WTC11 (cell line): ENCODE data around the gene ADCY2. TPM values are rescaled to one million over a fixed set of nuclear protein-coding genes. Genes with fewer than 3 reads are reported as not detected.

Source experiments
- ATAC-seq: fragments of 200-7000 bp; cut with Tn5 transposase; 2 replicates; pipeline ENCODE4 v1.10.0; 2021; ENCODE audit warnings: mild to moderate bottlenecking, moderate library complexity
- CTCF ChIA-PET: fragments of 300-600 bp; sonication (Branson Sonifier 250); formaldehyde crosslinking; loops from one replicate; lab custom pipeline; 2021; ENCODE audit warnings: antibody characterized with exemption; lab: Charles Lee
- POLR2A ChIA-PET: fragments of 350-600 bp; sonication (Branson Sonifier 250); formaldehyde crosslinking; loops from one replicate; lab custom pipeline; 2021; ENCODE audit warnings: antibody characterized with exemption; lab: Charles Lee
- DNase-seq: peaks from one replicate; pipeline ENCODE4 v3.0.0; 2021; ENCODE audit warnings: low spot score
- H3K27ac Mint-ChIP-seq: 2 replicates; pipeline ENCODE4 v1.8.0; 2021; ENCODE audit warnings: mixed read lengths
- H3K27me3 Mint-ChIP-seq: 2 replicates; pipeline ENCODE4 v1.8.0; 2021; ENCODE audit warnings: low read depth, mild to moderate bottlenecking, moderate library complexity, mixed read lengths
- H3K36me3 Mint-ChIP-seq: 2 replicates; pipeline ENCODE4 v1.8.0; 2021; ENCODE audit warnings: mixed read lengths
- H3K4me1 Mint-ChIP-seq: 2 replicates; pipeline ENCODE4 v1.8.0; 2022; ENCODE audit warnings: mixed read lengths
- H3K4me3 Mint-ChIP-seq: 2 replicates; pipeline ENCODE4 v1.8.0; 2021; ENCODE audit warnings: mild to moderate bottlenecking, moderate library complexity, mixed read lengths
- H3K9me3 Mint-ChIP-seq: 2 replicates; pipeline ENCODE4 v1.8.0; 2021; ENCODE audit warnings: mixed read lengths
- ATF1 ChIP-seq: sonication (generic); formaldehyde crosslinking; IDR thresholded peaks from 2 replicates; pipeline ENCODE4 v1.8.1; 2023; ENCODE audit warnings: mild to moderate bottlenecking, moderate library complexity, missing genetic modification reagents
- CREM ChIP-seq: sonication (generic); formaldehyde crosslinking; IDR thresholded peaks from 2 replicates; pipeline ENCODE4 v1.8.1; 2022; ENCODE audit warnings: mild to moderate bottlenecking, missing genetic modification reagents, moderate library complexity
- EMX1 ChIP-seq: fragments of 250-450 bp; sonication (Bioruptor Pico); IDR thresholded peaks from 2 replicates; pipeline ENCODE4 v1.8.0; 2021; ENCODE audit warnings: mild to moderate bottlenecking
- MYBL2 ChIP-seq: sonication (generic); formaldehyde crosslinking; IDR thresholded peaks from 2 replicates; pipeline ENCODE4 v1.8.1; 2023; ENCODE audit warnings: mild to moderate bottlenecking, moderate library complexity, missing genetic modification reagents
- NFATC4 ChIP-seq: fragments of 250-450 bp; sonication (Bioruptor Pico); IDR thresholded peaks from 2 replicates; pipeline ENCODE4 v1.9.0; 2021; ENCODE audit warnings: mild to moderate bottlenecking
- PRRX2 ChIP-seq: fragments of 250-450 bp; sonication (Bioruptor Pico); IDR thresholded peaks from 2 replicates; pipeline ENCODE4 v1.8.0; 2021; ENCODE audit warnings: mild to moderate bottlenecking
- RELA ChIP-seq: sonication (generic); formaldehyde crosslinking; IDR thresholded peaks from 2 replicates; pipeline ENCODE4 v1.8.1; 2022; ENCODE audit warnings: missing genetic modification reagents, mild to moderate bottlenecking, borderline replicate concordance
- SP1 ChIP-seq: sonication (generic); formaldehyde crosslinking; conservative IDR thresholded peaks from 2 replicates; pipeline ENCODE4 v1.8.1; 2022; ENCODE audit warnings: missing genetic modification reagents
- TEAD4 ChIP-seq: sonication (generic); formaldehyde crosslinking; IDR thresholded peaks from 2 replicates; pipeline ENCODE4 v1.8.0; 2022; ENCODE audit warnings: mild to moderate bottlenecking, missing genetic modification reagents
- ZBTB21 ChIP-seq: sonication (generic); formaldehyde crosslinking; IDR thresholded peaks from 2 replicates; pipeline ENCODE4 v1.8.1; 2023; ENCODE audit warnings: mild to moderate bottlenecking, missing genetic modification reagents, borderline replicate concordance
- ZNF121 ChIP-seq: sonication (generic); formaldehyde crosslinking; IDR thresholded peaks from 2 replicates; pipeline ENCODE4 v1.8.0; 2023; ENCODE audit warnings: missing genetic modification reagents
- ZNF219 ChIP-seq: sonication (generic); formaldehyde crosslinking; IDR thresholded peaks from 2 replicates; pipeline ENCODE4 v1.8.0; 2023; ENCODE audit warnings: missing genetic modification reagents, mild to moderate bottlenecking, borderline replicate concordance
- ZNF423 ChIP-seq: fragments of 250-450 bp; sonication (Bioruptor Pico); IDR thresholded peaks from 2 replicates; pipeline ENCODE4 v2.1.2; 2022; ENCODE audit warnings: mild to moderate bottlenecking, moderate library complexity
- total RNA-seq: library from RNA; stranded (reverse); gene quantifications from 3 replicates; pipeline ENCODE4 v1.2.3, GENCODE V29; 2021
- TF ChIP-seq, protein P1 (sequence below): fragments of 200-600 bp; IDR thresholded peaks from 2 replicates; pipeline ENCODE4 v1.8.0; 2022; ENCODE audit warnings: antibody characterized with exemption
- TF ChIP-seq, protein P2 (sequence below): sonication (generic); formaldehyde crosslinking; IDR thresholded peaks from 2 replicates; pipeline ENCODE4 v1.8.0; 2022; ENCODE audit warnings: mild to moderate bottlenecking, missing genetic modification reagents
- TF ChIP-seq, protein P3 (sequence below): sonication (generic); formaldehyde crosslinking; IDR thresholded peaks from 2 replicates; pipeline ENCODE4 v1.8.1; 2022; ENCODE audit warnings: missing genetic modification reagents, borderline replicate concordance
- TF ChIP-seq, protein P4 (sequence below): fragments of 250-450 bp; sonication (Bioruptor Pico); IDR thresholded peaks from 2 replicates; pipeline ENCODE4 v1.8.0; 2021; ENCODE audit warnings: mild to moderate bottlenecking
- TF ChIP-seq, protein P5 (sequence below): sonication (generic); formaldehyde crosslinking; IDR thresholded peaks from 2 replicates; pipeline ENCODE4 v1.8.0; 2023; ENCODE audit warnings: missing genetic modification reagents
- TF ChIP-seq, protein P6 (sequence below): sonication (generic); formaldehyde crosslinking; IDR thresholded peaks from 2 replicates; pipeline ENCODE4 v1.8.1; 2023; ENCODE audit warnings: mild to moderate bottlenecking, missing genetic modification reagents, moderate library complexity
- TF ChIP-seq, protein P7 (sequence below): sonication (generic); formaldehyde crosslinking; IDR thresholded peaks from 2 replicates; pipeline ENCODE4 v1.8.1; 2023; ENCODE audit warnings: mild to moderate bottlenecking, missing genetic modification reagents, borderline replicate concordance
- TF ChIP-seq, protein P8 (sequence below): sonication (generic); formaldehyde crosslinking; IDR thresholded peaks from 2 replicates; pipeline ENCODE4 v1.8.1; 2023; ENCODE audit warnings: mild to moderate bottlenecking, moderate library complexity, missing genetic modification reagents

The ADCY2 gene
- total RNA-seq, 1 experiment from 2014 or later = 142 TPM

DNA sequence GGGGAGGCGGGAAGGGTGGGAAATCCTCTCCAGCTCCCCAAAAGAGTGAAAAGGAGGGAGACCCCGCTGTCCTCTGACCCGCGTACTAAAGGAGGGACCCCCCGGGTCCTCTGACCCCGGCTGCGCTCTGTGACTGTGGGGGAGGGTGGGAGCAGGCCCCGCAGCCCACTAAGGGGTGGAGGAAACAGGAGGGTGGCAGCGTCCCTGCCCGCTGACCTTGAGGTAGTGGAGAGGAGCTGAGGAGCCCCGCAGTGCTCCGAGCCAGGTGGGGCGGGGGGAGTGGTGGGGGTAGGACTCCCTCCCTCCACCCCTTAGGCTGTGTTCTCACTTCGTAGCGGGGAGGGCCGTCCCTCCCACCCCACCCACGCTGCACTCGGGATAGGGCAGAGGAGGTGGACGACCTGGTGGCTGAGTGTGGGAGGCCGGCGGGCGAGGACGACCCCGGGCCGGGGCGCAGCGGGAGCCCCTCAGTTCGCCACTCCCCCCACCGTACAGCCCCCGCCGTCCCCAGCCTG, 449 bp upstream of the ADCY2 start (continued):
- TF ChIP-seq, protein P1, sequence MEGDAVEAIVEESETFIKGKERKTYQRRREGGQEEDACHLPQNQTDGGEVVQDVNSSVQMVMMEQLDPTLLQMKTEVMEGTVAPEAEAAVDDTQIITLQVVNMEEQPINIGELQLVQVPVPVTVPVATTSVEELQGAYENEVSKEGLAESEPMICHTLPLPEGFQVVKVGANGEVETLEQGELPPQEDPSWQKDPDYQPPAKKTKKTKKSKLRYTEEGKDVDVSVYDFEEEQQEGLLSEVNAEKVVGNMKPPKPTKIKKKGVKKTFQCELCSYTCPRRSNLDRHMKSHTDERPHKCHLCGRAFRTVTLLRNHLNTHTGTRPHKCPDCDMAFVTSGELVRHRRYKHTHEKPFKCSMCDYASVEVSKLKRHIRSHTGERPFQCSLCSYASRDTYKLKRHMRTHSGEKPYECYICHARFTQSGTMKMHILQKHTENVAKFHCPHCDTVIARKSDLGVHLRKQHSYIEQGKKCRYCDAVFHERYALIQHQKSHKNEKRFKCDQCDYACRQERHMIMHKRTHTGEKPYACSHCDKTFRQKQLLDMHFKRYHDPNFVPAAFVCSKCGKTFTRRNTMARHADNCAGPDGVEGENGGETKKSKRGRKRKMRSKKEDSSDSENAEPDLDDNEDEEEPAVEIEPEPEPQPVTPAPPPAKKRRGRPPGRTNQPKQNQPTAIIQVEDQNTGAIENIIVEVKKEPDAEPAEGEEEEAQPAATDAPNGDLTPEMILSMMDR = no peak
- TF ChIP-seq ZBTB21 (CRISPR knock-in tag) (no peak), EMX1 (CRISPR knock-in tag) (no peak), MYBL2 (CRISPR knock-in tag) (peak; percentile 68; the same call in 1 of the 2 replicates), ZNF121 (CRISPR knock-in tag) (no peak), CREM (CRISPR knock-in tag) (no peak), NFATC4 (CRISPR knock-in tag) (no peak), RELA (CRISPR knock-in tag) (no peak), TEAD4 (CRISPR knock-in tag) (no peak), ZNF423 (CRISPR knock-in tag) (peak; percentile 73), ZNF219 (CRISPR knock-in tag) (no peak; the same call in 1 of the 2 replicates), SP1 (CRISPR knock-in tag) (peak; percentile 47), ATF1 (CRISPR knock-in tag) (no peak)
- TF ChIP-seq, protein P2, sequence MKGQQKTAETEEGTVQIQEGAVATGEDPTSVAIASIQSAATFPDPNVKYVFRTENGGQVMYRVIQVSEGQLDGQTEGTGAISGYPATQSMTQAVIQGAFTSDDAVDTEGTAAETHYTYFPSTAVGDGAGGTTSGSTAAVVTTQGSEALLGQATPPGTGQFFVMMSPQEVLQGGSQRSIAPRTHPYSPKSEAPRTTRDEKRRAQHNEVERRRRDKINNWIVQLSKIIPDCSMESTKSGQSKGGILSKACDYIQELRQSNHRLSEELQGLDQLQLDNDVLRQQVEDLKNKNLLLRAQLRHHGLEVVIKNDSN (CRISPR knock-in tag) = no peak
- TF ChIP-seq, protein P3, sequence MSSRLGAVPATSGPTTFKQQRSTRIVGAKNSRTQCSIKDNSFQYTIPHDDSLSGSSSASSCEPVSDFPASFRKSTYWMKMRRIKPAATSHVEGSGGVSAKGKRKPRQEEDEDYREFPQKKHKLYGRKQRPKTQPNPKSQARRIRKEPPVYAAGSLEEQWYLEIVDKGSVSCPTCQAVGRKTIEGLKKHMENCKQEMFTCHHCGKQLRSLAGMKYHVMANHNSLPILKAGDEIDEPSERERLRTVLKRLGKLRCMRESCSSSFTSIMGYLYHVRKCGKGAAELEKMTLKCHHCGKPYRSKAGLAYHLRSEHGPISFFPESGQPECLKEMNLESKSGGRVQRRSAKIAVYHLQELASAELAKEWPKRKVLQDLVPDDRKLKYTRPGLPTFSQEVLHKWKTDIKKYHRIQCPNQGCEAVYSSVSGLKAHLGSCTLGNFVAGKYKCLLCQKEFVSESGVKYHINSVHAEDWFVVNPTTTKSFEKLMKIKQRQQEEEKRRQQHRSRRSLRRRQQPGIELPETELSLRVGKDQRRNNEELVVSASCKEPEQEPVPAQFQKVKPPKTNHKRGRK (CRISPR knock-in tag) = no peak
- TF ChIP-seq, protein P4, sequence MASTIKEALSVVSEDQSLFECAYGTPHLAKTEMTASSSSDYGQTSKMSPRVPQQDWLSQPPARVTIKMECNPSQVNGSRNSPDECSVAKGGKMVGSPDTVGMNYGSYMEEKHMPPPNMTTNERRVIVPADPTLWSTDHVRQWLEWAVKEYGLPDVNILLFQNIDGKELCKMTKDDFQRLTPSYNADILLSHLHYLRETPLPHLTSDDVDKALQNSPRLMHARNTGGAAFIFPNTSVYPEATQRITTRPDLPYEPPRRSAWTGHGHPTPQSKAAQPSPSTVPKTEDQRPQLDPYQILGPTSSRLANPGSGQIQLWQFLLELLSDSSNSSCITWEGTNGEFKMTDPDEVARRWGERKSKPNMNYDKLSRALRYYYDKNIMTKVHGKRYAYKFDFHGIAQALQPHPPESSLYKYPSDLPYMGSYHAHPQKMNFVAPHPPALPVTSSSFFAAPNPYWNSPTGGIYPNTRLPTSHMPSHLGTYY (CRISPR knock-in tag) = no peak
- TF ChIP-seq, protein P5, sequence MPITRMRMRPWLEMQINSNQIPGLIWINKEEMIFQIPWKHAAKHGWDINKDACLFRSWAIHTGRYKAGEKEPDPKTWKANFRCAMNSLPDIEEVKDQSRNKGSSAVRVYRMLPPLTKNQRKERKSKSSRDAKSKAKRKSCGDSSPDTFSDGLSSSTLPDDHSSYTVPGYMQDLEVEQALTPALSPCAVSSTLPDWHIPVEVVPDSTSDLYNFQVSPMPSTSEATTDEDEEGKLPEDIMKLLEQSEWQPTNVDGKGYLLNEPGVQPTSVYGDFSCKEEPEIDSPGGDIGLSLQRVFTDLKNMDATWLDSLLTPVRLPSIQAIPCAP (CRISPR knock-in tag) = no peak
- TF ChIP-seq, protein P6, sequence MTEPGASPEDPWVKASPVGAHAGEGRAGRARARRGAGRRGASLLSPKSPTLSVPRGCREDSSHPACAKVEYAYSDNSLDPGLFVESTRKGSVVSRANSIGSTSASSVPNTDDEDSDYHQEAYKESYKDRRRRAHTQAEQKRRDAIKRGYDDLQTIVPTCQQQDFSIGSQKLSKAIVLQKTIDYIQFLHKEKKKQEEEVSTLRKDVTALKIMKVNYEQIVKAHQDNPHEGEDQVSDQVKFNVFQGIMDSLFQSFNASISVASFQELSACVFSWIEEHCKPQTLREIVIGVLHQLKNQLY = no peak

DNA sequence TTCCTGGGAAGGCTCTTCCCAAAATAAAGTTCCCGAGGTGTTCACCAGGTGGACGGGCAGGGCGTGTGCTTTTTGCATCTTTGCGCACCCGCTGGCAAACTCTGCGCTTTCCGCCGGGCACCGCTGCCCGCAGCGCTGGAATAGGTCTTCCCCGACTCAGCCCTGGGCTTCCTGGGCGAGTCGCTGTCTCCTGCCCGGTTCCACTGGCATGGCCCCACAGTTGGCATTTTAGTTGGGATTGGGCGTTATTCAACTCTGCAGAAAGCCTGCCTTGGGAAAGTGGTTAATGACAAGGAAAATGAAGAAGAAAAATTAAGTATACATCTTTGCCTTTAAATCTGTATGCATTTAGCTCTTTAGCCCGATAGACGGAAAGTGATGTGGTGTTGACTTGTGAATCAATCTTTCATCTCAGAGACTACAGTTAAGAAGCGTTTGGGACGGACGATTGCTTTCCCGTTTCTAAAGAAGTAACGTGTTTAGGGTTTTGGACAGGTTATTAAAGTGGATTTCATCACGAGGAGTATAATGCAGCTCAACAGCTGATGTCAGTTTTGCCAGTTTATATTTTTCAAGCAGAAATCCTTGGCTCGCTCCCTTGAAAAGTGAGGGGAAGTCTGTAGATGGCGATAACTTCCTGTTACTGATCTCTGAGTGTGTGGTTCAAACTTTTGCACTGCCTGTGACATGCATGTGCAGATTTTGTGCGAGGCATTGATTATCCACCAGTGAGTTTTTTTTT, 946 bp downstream of the ADCY2 start:
- Mint-ChIP-seq H3K27ac (peak overlapping the region; percentile 73), H3K9me3 (no peaks in the 10 kb centered on the region), H3K36me3 (peaks cover 20% of the 10 kb centered on the region), H3K27me3 (no peaks in the 10 kb centered on the region; the same call in 1 of the 2 replicates)
- ChIA-PET POLR2A (no interaction called here), CTCF (interaction anchor here (0.6 to 6.1 kb wide), 9 partner anchors 50 to 570 kb away, joined by 3 to 40 read pairs (median 3); no protein-coding TSS in a partner anchor)
- no peak for ATAC-seq
- TF ChIP-seq, protein P7, sequence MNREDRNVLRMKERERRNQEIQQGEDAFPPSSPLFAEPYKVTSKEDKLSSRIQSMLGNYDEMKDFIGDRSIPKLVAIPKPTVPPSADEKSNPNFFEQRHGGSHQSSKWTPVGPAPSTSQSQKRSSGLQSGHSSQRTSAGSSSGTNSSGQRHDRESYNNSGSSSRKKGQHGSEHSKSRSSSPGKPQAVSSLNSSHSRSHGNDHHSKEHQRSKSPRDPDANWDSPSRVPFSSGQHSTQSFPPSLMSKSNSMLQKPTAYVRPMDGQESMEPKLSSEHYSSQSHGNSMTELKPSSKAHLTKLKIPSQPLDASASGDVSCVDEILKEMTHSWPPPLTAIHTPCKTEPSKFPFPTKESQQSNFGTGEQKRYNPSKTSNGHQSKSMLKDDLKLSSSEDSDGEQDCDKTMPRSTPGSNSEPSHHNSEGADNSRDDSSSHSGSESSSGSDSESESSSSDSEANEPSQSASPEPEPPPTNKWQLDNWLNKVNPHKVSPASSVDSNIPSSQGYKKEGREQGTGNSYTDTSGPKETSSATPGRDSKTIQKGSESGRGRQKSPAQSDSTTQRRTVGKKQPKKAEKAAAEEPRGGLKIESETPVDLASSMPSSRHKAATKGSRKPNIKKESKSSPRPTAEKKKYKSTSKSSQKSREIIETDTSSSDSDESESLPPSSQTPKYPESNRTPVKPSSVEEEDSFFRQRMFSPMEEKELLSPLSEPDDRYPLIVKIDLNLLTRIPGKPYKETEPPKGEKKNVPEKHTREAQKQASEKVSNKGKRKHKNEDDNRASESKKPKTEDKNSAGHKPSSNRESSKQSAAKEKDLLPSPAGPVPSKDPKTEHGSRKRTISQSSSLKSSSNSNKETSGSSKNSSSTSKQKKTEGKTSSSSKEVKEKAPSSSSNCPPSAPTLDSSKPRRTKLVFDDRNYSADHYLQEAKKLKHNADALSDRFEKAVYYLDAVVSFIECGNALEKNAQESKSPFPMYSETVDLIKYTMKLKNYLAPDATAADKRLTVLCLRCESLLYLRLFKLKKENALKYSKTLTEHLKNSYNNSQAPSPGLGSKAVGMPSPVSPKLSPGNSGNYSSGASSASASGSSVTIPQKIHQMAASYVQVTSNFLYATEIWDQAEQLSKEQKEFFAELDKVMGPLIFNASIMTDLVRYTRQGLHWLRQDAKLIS (CRISPR knock-in tag) = peak; percentile 64; the same call in 1 of the 2 replicates
- TF ChIP-seq, protein P8, sequence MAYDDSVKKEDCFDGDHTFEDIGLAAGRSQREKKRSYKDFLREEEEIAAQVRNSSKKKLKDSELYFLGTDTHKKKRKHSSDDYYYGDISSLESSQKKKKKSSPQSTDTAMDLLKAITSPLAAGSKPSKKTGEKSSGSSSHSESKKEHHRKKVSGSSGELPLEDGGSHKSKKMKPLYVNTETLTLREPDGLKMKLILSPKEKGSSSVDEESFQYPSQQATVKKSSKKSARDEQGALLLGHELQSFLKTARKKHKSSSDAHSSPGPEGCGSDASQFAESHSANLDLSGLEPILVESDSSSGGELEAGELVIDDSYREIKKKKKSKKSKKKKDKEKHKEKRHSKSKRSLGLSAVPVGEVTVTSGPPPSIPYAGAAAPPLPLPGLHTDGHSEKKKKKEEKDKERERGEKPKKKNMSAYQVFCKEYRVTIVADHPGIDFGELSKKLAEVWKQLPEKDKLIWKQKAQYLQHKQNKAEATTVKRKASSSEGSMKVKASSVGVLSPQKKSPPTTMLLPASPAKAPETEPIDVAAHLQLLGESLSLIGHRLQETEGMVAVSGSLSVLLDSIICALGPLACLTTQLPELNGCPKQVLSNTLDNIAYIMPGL (CRISPR knock-in tag) = 0 out of 2 replicates have a peak, but pooled peaks have one; percentile 35
- no peak for TF ChIP-seq PRRX2 (CRISPR knock-in tag)
- TF ChIP-seq, all 79 proteins: peak for 2
- H3K4me1 Mint-ChIP-seq = peaks cover 72% of the 10 kb centered on the region
- peak; percentile 27 for DNase-seq
- H3K4me3 Mint-ChIP-seq = peak overlapping the region; percentile 90
